GM12873 (cell line): Measurements from ENCODE around the gene PREPL.

Source experiments
- CTCF ChIP-seq: IDR thresholded peaks from 2 replicates; pipeline ENCODE4 v1.5.1; 2012; ENCODE audit warnings: low read depth, mild to moderate bottlenecking, moderate library complexity, low read length, control low read depth; ENCODE audit not compliant: insufficient read depth; ENCODE audit errors: missing control alignments

The PREPL gene

GRCh38 chr2:44360749-44361329 lies 455 bp downstream of the PREPL start:
- TF ChIP-seq CTCF = no peak

GRCh38 chr2:44358503-44358902 lies 2.8 kb downstream of the PREPL start:
- TF ChIP-seq CTCF = no peak

- no peak for TF ChIP-seq CTCF
These were observed 6.5 kb downstream of the PREPL start for GRCh38 chr2:44354761-44355160.

GRCh38 chr2:44352510-44352909 lies 8.8 kb downstream of the PREPL start:
- TF ChIP-seq CTCF = no peak

GRCh38 chr2:44351676-44352075 lies 9.6 kb downstream of the PREPL start:
- TF ChIP-seq CTCF = no peak

GRCh38 chr2:44351088-44351487 lies 10.2 kb downstream of the PREPL start:
- TF ChIP-seq CTCF = no peak

DNA sequence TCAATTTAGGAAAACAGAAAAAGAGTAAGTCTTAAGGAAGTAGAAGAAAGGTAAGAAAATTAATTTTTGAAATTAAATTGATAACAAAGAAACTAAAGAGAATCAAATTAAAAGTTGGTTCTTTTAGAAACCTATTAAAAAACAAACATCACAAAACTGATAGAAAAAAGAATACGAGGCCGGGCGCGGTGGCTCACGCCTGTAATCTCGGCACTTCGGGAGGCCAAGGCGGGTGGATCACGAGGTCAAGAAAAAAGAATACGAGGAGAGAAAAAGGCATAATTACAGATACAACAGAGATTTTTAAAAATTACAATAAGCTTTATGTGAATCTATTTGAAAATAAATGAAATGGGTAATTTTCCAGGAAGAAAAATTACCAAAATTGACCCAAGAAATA lies 11.8 kb downstream of the PREPL start:
- no peak for TF ChIP-seq CTCF
